Gastrocnemius medialis (tissue), 4 donors: ENCODE results near the gene SLC35F1. TPM values are rescaled to one million over a fixed set of nuclear protein-coding genes. Genes with fewer than 3 reads are reported as not detected.
"Not testable (repeated sequence)": the region's sequence is repeated elsewhere in the genome, so short reads cannot be mapped to it uniquely, and the experiment has no call there.

Experiments
- ATAC-seq, 2 donors: fragments of 150-250 bp; one replicate each; pipeline ENCODE4 v1.9.1; 2016
- DNase-seq, 2 donors: peaks; one replicate each; pipeline ENCODE4 v3.0.0-alpha.2; 2019
- H3K27ac ChIP-seq, 4 donors: fragments of 200-600 bp; sonication (generic); 1 replicate in 1 of 4; 2 replicates in 3 of 4; pipeline ENCODE4 v1.5.1; 2016 to 2018; ENCODE audit warnings: mild to moderate bottlenecking in 2 of 4, moderate library complexity in 1 of 4
- H3K27me3 ChIP-seq, 3 donors: fragments of 200-600 bp; sonication (generic) in 2 of 3; 1 replicate in 1 of 3; 2 replicates in 2 of 3; pipeline versions ENCODE4 v1.5.1 to v1.6.0; 2016 to 2019; ENCODE audit warnings: mild to moderate bottlenecking in 1 of 3, moderate library complexity in 1 of 3
- H3K36me3 ChIP-seq, 2 donors: fragments of 200-600 bp; sonication (generic) in 1 of 2; one replicate each; pipeline ENCODE4 v1.5.1; 2017 to 2018
- H3K4me1 ChIP-seq, 2 donors: fragments of 200-600 bp; sonication (generic) in 1 of 2; one replicate each; pipeline ENCODE4 v1.5.1; 2016 to 2017; ENCODE audit warnings: mild to moderate bottlenecking in 2 of 2
- H3K4me3 ChIP-seq, 4 donors: fragments of 200-600 bp; sonication (generic) in 3 of 4; 1 replicate in 1 of 4; 2 replicates in 3 of 4; pipeline ENCODE4 v1.5.1; 2016 to 2019; ENCODE audit warnings: mild to moderate bottlenecking in 2 of 4
- H3K9me3 ChIP-seq, 3 donors: fragments of 200-600 bp; sonication (generic) in 2 of 3; 1 replicate in 1 of 3; 2 replicates in 2 of 3; pipeline ENCODE4 v1.5.1; 2016 to 2019
- CTCF ChIP-seq, 5 experiments: fragments of 450-650 bp in 3 of 5; fragments of 200-600 bp in 2 of 5; sonication (generic) in 2 of 5; IDR thresholded peaks in 4 of 5; conservative IDR thresholded peaks in 1 of 5; 1 replicate in 4 of 5; 2 replicates in 1 of 5; pipeline ENCODE4 v1.5.1; 2016 to 2019; ENCODE audit warnings: antibody characterized with exemption in 5 of 5, mild to moderate bottlenecking in 3 of 5, moderate library complexity in 3 of 5
- POLR2A ChIP-seq, 2 donors: fragments of 450-650 bp; IDR thresholded peaks; one replicate each; pipeline ENCODE4 v1.6.1; 2017; ENCODE audit warnings: antibody characterized with exemption in 2 of 2, mild to moderate bottlenecking in 2 of 2, moderate library complexity in 2 of 2
- in situ Hi-C, 4 donors: fragments of 200-750 bp; cut with MboI; loops; one replicate each; pipeline versions ENCODE4 v1.15.0 to v1.8.0; 2017; ENCODE audit warnings: low sequenced_read_pairs in 4 of 4
- intact Hi-C: fragments of 100-400 bp; cut with DNase I; formaldehyde crosslinking; loops from one replicate; pipeline ENCODE4 v1.15.1; 2023; ENCODE audit warnings: low total_unique reads
- total RNA-seq, 4 donors: library from RNA; depleted of rRNA; stranded (reverse); fragments of >200 nt; gene quantifications; one replicate each; pipeline versions ENCODE4 v1.1.0 to v1.2.3, GENCODE V29; 2016

The SLC35F1 gene
- under 1 TPM in 2 of 4 donors, not detected in 2; 0.13 to 0.29 TPM for total RNA-seq

GRCh38 chr6:117906958-117907600 lies at the start of gene SLC35F1:
Gene SLC35F1, plus strand, starts transcription at chr6:117907264.
- no peak for DNase-seq
- TF ChIP-seq POLR2A (IDR thresholded peaks at IDR 0.05) (no peak), CTCF (IDR thresholded peaks at IDR 0.05 in 4 of 5, conservative IDR thresholded peaks at IDR 0.05 in 1 of 5) (peak in 2 of 5 experiments; percentile 34 to 35)
- no peaks in the 10 kb centered on the region for H3K9me3 ChIP-seq
- H3K27ac ChIP-seq, result no peak within 1 kb of the TSS
- peaks cover 0 to 6% of the 10 kb centered on the region in 2 donors for H3K4me1 ChIP-seq
- peaks cover 23 to 40% (median 23%) of the 10 kb centered on the region in 3 donors for H3K27me3 ChIP-seq
- in situ Hi-C loops (no loop called here), intact Hi-C loops (no loop called here)
- peak within 1 kb of the TSS; percentile 53 to 63 (median 58) for H3K4me3 ChIP-seq
- H3K36me3 ChIP-seq, result no peaks in the 10 kb centered on the region
- peak; percentile 30 to 36 for ATAC-seq

- H3K27ac ChIP-seq, H3K4me1 ChIP-seq, intact Hi-C loops, H3K27me3 ChIP-seq, ATAC-seq, DNase-seq, H3K36me3 ChIP-seq, in situ Hi-C loops, H3K9me3 ChIP-seq, H3K4me3 ChIP-seq: not testable (repeated sequence)
Observed at GRCh38 chr6:117858601-117859000, 48.5 kb upstream of the SLC35F1 start.

DNA sequence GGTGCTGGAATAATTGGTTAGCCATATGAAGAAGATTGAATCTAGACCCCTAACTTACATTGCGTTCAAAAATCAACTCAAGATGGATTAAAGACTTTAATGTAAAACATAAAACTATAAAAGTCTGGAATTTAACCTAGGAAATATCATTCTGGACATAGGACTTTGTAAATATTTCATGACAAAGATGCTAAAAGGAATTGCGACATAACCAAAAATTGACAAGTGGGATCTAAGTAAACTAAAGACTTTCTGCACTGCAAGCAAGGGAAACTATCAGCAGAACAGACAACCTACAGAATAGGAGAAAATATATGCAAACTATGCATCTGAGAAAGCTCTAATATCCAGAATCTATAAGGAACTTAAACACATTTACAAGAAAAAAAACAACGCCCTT lies 45.5 kb upstream of the SLC35F1 start:
- ATAC-seq, result no peak
- TF ChIP-seq POLR2A (IDR thresholded peaks at IDR 0.05) (no peak), CTCF (IDR thresholded peaks at IDR 0.05 in 4 of 5, conservative IDR thresholded peaks at IDR 0.05 in 1 of 5) (no peak)
- no peak overlapping the region for H3K27ac ChIP-seq
- intact Hi-C loops, result no loop called here
- H3K9me3 ChIP-seq, result no peaks in the 10 kb centered on the region
- peak overlapping the region in 1 of 4 donors; percentile 13 for H3K4me3 ChIP-seq
- H3K4me1 ChIP-seq, result no peaks in the 10 kb centered on the region
- H3K27me3 ChIP-seq, result no peaks in the 10 kb centered on the region
- H3K36me3 ChIP-seq, result no peaks in the 10 kb centered on the region
- in situ Hi-C loops, result no loop called here
- DNase-seq, result no peak

DNA sequence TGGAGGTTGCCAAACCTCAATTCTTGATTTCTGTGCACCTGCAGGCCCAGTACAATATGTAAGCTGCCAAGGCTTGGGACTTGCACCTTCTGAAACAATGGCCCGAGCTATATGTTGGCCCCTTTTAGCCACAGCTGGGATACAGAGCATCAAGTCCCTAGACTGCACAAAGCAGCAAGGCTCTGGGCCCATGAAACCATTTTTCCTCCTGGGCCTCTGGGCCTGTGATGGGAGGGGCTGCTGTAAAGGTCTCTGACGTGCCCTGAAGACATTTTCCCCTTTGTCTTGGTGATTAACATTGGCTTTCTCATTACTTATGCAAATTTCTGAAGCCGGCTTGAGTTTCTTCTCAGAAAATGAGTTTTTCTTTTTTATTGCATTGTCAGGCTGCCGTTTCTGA lies 40.5 kb upstream of the SLC35F1 start:
- no peak for ATAC-seq
- intact Hi-C loops (no loop called here), in situ Hi-C loops (no loop called here)
- Histone ChIP-seq H3K36me3 (no peaks in the 10 kb centered on the region), H3K27me3 (no peaks in the 10 kb centered on the region), H3K27ac (no peak overlapping the region), H3K4me1 (no peaks in the 10 kb centered on the region), H3K4me3 (no peak overlapping the region), H3K9me3 (no peaks in the 10 kb centered on the region)
- no peak for DNase-seq
- TF ChIP-seq CTCF (IDR thresholded peaks at IDR 0.05 in 4 of 5, conservative IDR thresholded peaks at IDR 0.05 in 1 of 5) (no peak), POLR2A (IDR thresholded peaks at IDR 0.05) (no peak)

DNA sequence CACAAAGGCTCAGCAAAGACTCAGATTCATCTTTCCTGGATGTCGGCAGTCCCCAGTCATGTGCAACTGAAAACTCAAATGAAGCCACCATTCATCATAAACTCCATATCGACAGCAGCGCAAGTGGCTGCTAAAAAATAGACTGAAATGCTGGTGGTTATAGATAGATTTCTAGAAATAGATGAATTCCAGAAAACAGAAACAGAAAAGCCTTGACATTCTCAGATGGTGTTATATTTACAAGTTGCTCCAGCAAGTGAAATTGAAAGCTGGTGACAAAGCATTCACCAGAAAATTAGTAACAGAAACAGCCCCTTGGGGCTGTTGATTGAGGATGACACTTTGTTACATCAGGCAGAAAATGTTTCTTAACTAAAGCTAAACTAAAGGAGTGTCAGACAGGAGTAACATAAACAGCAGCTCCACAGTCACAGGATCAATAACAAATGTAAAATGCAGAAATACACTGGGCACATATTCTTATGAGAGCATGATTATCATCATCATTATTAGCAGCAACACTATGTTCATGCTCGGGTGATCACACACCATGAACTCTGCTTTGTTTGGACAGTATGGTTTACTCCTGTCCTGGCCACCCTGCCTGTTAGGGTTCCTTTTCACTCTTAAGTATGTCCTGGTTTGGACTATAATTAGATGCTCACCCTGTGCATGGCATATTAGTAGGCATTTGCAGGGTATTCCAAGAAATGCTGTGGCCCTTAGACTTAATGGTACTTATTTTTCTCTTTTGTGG lies 36.4 kb upstream of the SLC35F1 start:
- Histone ChIP-seq H3K4me3 (no peak overlapping the region), H3K9me3 (no peaks in the 10 kb centered on the region), H3K36me3 (no peaks in the 10 kb centered on the region), H3K27me3 (no peaks in the 10 kb centered on the region), H3K27ac (no peak overlapping the region), H3K4me1 (no peaks in the 10 kb centered on the region)
- DNase-seq (no peak), ATAC-seq (no peak)
- in situ Hi-C loops, result no loop called here
- TF ChIP-seq POLR2A (IDR thresholded peaks at IDR 0.05), result no peak
- TF ChIP-seq CTCF (IDR thresholded peaks at IDR 0.05 in 4 of 5, conservative IDR thresholded peaks at IDR 0.05 in 1 of 5), result no peak
- intact Hi-C loops, result no loop called here
